NCI-H2196 treated with DMSO at 0.1 percent for 48 hours (cell line): ENCODE measurements around the gene EFCAB6.

Source experiments
- DNase-seq: peaks from one replicate; lab custom pipeline; 2025; ENCODE audit not compliant: unreplicated experiment; lab: John Stamatoyannopoulos, UW

EFCAB6 gene

DNA sequence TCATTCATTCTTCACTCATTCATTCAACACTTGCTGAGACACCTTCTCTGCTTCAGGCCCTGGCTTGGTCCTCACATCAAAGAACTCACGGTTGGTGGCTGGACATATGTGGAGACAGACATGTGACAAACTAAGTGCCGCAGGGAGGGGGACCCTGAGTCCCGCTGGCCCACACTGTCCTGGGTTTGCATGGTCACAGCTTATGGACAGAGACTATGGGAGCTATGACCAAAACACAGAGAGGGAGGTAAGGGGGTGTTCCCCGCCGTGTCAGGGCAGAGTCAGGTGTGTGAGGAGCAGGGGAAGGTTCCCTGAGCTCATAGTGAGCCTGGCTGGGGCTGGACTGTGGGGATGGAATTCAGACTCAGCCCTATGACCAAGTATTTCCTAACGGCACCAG is 277.2 kb downstream of the EFCAB6 start:
- no peak for DNase-seq

DNA sequence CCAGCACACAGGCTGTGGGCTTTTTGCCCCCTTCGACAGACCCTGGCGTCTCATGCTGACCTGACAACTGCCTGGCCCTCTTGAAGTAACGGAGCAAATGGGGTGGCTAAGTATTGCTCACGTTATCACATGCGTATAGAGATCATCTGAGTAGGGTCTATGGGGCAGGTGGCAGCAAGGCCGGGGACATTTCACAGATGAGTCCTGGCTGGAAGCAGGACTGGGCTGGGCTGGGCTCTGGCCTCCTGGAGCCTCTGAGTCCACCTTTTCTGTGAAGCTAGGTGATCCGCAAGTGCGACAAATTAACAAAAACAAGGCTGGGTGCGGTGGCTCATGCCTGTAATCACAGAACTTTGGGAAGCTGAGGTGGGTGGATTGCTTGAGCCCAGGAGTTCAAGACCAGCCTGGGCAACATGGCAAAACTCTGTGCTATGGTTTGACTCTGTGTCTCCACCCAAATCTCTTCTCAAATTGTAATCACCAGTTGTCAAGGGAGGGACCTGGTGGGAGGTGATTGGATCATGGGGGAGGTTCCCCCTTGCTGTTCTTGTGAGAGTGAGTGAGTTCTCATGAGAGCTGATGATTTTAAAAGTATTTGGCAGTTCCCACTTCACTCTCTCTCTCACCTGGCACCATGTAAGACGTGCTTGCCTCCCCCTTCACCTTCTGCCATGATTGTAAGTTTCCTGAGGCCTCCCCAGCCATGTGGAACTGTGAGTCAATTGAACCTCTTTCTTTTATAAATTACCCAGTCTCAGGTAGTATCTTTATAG is 278.3 kb downstream of the EFCAB6 start:
- DNase-seq = no peak

DNA sequence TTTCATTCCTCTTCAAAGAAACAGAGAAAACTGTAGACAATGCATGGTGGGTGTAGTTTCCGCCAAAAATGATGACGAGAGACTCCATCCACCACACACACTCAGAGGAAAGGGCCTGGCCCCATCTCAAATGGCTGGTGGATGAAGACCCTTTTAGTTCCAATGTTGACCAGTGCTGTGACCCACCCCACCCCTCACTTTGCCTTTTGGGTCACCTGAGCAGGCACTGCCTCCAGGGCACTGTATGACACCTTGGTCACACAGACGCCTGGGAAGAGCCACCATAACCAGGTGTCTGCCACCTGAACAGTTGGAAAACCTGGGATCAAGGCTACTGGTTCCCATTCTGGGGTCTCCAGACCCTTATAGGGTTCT is 279.0 kb downstream of the EFCAB6 start:
- no peak for DNase-seq

DNA sequence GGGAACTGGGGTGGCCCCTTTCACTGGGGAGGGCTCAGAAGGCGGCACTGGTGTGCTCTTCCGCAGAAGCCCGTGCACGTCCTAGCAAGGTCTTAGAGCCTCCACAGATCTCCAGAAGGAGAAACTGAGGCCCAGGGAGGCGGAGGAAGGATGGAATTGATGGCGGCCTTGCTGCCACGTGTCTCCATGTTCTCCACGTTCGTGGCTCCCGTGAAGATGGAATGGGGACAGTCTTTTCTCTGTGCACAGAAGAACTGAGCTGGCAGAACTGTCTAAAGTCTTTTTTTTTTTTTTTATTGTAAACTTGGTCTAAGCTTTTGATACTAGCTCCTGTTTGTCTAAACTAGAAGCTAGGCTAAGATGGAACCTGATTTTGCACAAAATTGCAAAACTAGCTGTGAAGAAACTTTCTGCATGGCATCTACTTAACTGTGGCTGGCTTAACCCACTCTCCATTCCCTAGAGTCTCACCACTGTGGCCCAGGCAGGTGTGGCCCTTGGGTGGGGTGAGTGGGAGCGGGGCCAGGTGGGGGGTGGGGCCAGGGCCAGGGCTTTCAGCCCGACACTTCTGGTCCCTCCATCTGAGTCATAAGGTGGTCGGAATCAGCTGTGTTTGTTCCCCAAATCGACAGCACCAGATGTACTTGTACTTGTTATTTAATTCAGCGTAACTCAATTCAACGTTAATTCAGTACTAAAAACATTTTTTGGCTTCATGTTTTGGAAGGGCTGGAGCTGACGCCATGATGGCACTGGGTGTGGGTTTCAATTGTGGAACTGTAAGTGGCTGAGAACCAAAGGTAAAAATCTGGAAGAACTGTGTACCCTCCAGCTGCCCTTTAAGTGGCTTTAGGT is 279.6 kb downstream of the EFCAB6 start:
- DNase-seq = no peak

DNA sequence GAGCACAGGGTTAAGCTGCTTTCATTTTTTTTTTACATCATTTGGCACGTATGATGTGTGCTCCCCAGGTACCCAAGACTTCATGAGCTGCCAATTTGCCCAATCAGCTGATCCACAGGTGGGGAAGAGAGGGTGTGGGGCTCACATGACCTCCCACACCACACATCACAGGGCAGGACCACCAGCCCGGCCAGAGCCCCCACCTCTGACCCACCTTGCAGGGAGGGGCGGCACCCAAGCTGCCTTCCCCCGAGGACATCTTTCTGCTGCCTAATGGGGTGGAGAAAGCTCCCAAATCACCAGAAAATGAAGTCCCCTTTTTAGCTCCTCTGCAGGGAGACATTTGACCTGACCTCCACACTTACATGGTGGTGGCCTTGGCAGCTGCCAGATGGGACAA is 280.5 kb downstream of the EFCAB6 start:
- DNase-seq = no peak

GRCh38 chr22:43530349-43531201 is 281.5 kb downstream of the EFCAB6 start:
- no peak for DNase-seq

DNA sequence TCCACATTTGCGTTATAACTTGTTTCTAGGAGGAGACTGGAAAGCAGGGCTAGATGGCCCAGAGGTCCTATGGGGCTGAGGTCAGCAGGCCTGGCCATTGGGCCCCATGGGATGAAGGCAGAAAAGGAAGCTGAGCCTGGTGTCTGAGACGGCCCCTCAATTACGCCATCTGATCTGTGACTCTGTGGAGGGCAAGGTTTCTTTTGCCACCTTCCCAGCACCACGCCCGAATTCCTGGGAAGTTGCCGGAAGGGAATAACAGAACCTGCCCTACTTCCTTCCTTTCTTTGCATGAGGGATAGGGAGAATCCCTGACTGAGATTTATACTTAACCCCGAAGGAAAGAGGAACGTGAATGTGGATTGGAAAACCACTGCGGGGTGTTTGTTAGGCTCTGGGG is 282.2 kb downstream of the EFCAB6 start:
- no peak for DNase-seq

DNA sequence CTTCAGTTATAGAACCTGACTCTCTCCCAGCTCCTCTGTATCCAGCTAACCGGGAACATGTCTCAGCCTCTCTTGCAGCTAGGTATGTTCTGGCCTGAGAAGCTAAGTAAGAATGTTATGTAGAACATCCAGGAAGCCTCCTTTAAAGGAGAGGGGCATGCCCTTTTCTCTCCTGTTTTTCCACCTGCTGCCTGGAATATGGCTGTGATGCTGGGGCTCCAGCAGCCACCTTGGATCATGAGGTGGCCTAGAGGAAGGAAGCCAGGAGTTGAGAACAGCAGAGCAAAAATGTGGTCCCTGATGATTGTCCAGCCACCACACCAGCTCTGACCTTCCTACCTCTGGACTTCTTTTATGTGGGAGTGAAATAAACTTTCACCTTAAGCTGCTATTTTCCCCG is 282.6 kb downstream of the EFCAB6 start:
- DNase-seq = no peak

GRCh38 chr22:43528601-43529360 is 283.3 kb downstream of the EFCAB6 start:
- no peak for DNase-seq

GRCh38 chr22:43526946-43527345 is 285.2 kb downstream of the EFCAB6 start:
- no peak for DNase-seq

DNA sequence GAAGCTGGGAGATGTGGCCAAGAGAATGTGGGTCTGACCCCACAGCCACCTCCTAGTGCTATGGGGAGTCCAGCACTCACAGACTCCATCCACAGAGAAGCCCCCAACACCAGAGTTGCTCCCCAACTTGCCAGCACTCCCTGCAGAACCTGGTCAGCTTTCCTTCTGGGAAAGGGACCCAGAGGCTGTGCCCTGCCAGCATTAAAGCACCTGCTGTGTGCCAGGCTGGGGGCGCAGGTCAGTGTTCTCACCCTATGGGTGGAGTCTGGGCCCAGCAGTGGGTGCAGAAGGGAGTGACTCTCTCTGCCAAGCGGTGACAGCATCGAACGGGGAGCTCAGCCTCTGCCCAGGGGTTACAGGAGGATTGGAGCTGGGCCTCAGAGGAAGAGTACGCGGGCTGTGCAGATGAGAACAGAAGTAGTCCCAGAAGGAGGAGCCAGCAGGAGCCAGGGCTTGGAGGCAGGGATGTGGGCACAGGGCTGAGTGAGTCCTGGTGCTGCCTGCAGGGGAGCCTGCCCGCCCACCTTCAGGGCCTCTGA is 285.9 kb downstream of the EFCAB6 start:
- no peak for DNase-seq

- no peak for DNase-seq
These were observed 290.4 kb downstream of the EFCAB6 start for GRCh38 chr22:43521716-43522115.

- no peak for DNase-seq
These were observed 291.5 kb downstream of the EFCAB6 start for GRCh38 chr22:43520632-43521039.

GRCh38 chr22:43516996-43517635 is 295.0 kb downstream of the EFCAB6 start:
- no peak for DNase-seq

DNA sequence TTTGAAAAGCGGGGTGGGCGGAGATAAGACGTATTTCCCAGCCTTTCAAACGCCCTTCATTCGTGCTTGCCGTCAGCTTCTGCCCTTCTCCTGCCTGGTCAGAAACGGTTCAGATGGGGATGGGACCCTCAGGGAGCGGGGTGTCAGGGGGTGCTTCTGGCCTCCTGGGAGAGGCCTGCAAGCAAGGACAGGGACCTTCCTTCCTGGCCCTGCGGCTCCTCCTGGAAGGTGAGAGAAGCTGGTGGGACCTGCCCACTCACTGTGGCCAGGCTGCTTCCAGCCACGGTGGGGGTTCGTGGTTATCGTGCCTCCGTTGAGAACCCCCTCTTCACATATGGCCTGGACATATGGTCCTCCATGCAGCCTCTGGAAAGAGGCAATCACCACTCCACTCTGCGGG is 295.7 kb downstream of the EFCAB6 start:
- DNase-seq = no peak

- no peak for DNase-seq
These were observed 296.2 kb downstream of the EFCAB6 start for GRCh38 chr22:43515902-43516301.

GRCh38 chr22:43515411-43515810 is 296.7 kb downstream of the EFCAB6 start:
- DNase-seq = no peak

DNA sequence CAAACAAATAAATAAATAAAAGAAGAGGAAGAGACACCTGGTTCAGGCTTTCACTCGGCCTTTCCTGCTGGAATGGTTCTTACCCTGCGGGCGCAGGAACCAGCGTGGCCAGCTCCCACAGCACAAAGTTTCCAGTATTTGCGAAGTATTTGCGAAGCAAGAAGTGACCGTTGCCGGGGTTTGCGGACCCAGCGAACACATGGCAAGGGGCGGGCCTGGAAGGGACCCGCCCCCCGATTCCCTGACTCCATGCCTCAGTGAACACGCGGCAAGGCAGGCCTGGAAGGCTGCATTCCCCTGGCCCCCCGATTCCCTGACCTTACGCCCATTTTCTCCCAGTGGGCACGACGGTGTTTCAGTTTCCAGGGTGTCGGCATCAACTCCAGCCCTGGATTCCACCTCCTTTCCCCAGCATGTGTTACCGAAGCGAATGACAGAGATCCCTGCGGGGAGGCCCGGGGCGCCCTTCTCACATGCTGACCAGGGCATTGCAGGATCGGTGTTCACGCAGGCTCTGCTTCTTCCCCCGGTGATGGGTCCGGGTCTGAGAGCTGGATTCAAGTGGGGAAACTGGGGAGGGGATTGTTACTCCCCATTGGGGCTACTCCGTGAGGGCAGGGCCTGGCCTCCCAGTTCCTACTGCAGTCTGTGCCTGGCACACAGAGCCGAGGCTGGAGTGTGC is 297.5 kb downstream of the EFCAB6 start:
- no peak for DNase-seq

- DNase-seq = no peak
These were observed 299.8 kb downstream of the EFCAB6 start for GRCh38 chr22:43512279-43512678.
